CD4-positive, alpha-beta T cell treated with Interferon gamma for 1 hour (primary cell): ENCODE measurements around the gene CEP89.

ENCODE experiments used
- DNase-seq: peaks from one replicate; pipeline ENCODE4 v3.0.0-alpha.2; 2020

CEP89 gene

DNA sequence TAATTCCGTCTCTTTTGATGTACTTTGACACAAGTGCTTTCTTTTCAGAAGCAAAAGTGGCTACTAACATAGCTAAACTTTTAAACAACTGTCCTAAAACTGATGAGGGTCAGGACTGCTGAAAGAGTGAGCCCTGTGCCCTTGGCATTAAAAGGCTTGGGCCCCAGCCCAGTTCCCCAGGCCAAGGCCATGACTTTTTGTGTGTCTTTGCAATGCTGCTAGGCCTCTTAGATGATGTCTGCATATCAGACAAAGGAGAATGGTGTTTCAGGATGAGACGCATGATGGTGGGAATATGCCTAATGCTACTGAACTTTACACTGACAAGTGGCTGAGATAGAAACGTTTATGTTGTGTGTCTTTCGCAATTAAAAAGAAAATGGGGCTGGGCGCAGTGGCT, 140.1 kb downstream of the CEP89 start:
- DNase-seq = no peak

DNA sequence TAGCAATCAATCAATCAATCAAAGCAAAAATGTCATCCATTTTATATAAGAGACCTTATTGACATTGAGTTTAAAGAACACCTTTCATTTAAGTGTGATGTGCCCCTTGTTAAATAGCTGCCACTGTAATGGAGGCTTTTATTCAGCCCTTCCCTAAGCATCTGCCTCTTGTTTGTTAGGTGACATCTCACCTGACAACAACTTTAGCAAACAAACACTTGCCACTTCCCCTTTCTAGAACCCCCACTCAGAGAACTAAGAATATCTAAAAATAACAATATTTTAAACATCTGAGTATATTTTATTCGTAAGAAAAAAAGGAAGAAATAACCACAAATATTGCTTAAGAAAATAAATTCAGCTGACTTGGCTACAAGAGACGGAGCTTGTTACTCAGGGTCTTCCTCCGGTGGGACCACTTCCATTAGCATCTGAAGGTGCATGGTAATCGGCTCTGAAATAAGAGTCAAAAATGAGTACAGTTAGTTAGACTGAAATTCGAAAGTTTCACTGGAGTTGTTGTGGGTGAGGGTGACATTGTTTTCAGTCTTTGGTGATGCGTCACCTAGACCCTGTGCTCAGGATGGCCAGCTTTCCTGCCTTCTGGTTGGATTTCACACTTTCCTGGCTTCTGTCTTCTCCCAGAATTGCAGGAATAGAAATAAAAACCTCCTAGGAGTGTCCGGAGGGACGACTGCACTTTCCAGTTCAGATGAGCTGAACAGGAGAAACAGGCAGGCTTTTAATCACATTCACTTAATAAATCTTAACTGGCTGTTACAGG, 141.3 kb downstream of the CEP89 start:
- no peak for DNase-seq

DNA sequence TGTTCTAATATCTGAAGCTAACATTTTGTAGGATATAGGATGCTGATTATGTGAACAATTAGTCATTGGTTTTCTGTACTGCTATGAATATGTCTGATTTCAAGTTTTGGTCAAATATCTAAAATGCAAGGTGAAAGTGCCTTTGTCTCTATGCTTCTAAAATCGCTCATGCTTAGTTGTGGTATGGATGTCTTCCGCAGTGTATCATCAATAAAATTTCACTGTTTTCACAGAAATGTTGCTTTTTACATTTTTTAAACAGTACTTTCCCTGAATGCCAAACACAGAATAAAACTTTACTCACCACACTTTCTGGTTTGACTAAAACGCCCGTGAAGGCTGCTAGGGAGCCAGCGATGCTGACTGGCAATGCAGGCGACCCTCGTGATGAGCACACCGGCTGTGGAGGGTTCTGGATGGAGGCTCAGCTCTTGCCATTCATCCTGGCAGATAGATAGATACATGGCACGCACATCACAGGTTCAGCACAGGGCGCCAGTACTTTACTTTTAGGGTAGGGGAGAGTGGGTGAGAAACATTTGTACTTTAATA, 142.3 kb downstream of the CEP89 start:
- no peak for DNase-seq

DNA sequence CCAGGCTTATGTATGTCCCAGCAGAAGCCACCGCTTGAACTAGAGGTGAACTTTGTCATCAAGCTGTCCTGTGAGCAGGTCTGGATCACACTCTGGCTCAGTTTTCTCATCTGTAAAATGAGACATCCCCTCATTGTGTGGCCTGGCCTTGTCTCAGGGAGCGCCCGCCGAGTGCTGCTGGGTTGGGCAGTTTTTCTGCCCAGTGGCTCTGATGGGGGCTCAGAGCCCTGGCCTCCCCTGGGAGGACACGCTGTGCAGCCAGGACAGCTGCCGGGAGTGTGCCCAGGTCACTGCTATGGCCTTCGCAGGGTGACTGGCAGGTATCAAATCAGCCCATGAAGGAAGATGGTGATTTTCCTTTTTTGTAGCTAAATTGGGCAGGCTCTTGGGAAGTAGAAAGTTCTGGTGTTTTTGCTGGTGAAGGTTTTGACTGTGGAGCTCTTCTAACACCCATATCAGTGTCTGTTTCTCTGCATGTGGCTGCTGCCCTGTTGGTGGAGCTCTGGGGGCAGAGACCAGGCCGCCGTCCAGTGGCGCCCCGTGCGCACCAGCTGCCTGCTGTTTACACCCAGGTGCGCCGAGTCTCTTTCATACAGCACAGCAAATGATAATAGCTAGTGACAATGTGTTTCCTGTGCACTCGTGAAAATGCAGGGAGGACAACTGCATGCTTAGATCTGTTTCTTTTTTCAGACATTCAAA, 143.0 kb downstream of the CEP89 start:
- DNase-seq = no peak

- no peak for DNase-seq
Measured at GRCh38 chr19:32828139-32828538, 143.6 kb downstream of the CEP89 start.
